Mesenchymal stem cell (in vitro differentiated cells and primary cell): Measurements from ENCODE around the gene EDEM1.

Experiments
- DNase-seq: peaks from one replicate; pipeline ENCODE4 v3.0.0-alpha.2; 2013
- H2AFZ ChIP-seq: one replicate; pipeline ENCODE4 v1.6.1; 2013; ENCODE audit warnings: low read depth, mild to moderate bottlenecking, control low read depth, inconsistent platforms, low read length, moderate library complexity
- H2AK5ac ChIP-seq: 2 replicates; pipeline ENCODE4 v1.6.1; 2013; ENCODE audit warnings: low read length, moderate library complexity, mild to moderate bottlenecking, inconsistent platforms; ENCODE audit not compliant: severe bottlenecking
- H2BK120ac ChIP-seq: one replicate; pipeline ENCODE4 v1.6.1; 2013; ENCODE audit warnings: low read depth, mild to moderate bottlenecking, inconsistent platforms, low read length, moderate library complexity
- H2BK12ac ChIP-seq, 2 experiments: one replicate each; pipeline ENCODE4 v1.6.1; 2013; ENCODE audit warnings: inconsistent platforms in 2 of 2, low read length in 2 of 2, mild to moderate bottlenecking in 2 of 2, moderate library complexity in 2 of 2, control low read depth in 1 of 2
- H2BK15ac ChIP-seq: one replicate; pipeline ENCODE4 v1.6.1; 2013; ENCODE audit warnings: mild to moderate bottlenecking, low read depth, inconsistent platforms; ENCODE audit not compliant: poor library complexity, severe bottlenecking
- H2BK5ac ChIP-seq: 2 replicates; pipeline ENCODE4 v1.6.1; 2013; ENCODE audit warnings: low read depth, mild to moderate bottlenecking, low read length, control low read depth, inconsistent platforms; ENCODE audit not compliant: poor library complexity, severe bottlenecking
- H3K14ac ChIP-seq, 2 experiments: one replicate each; pipeline ENCODE4 v1.6.1; 2013; ENCODE audit warnings: inconsistent platforms in 2 of 2, low read length in 2 of 2, control low read depth in 1 of 2, mild to moderate bottlenecking in 1 of 2, moderate library complexity in 1 of 2
- H3K18ac ChIP-seq, 2 experiments: one replicate each; pipeline ENCODE4 v1.6.1; 2013; ENCODE audit warnings: inconsistent platforms in 2 of 2, low read length in 2 of 2, control low read depth in 1 of 2, low read depth in 1 of 2, mild to moderate bottlenecking in 1 of 2
- H3K23ac ChIP-seq, 2 experiments: one replicate each; pipeline ENCODE4 v1.6.1; 2013; ENCODE audit warnings: inconsistent platforms in 2 of 2, low read length in 2 of 2, mild to moderate bottlenecking in 2 of 2, moderate library complexity in 2 of 2, control low read depth in 1 of 2
- H3K27ac ChIP-seq: 2 replicates; pipeline ENCODE4 v1.5.1; 2013; ENCODE audit warnings: mild to moderate bottlenecking, moderate library complexity, low read length, control low read depth, inconsistent platforms; ENCODE audit not compliant: poor library complexity, severe bottlenecking
- H3K27me3 ChIP-seq, 2 experiments: 2 replicates each; pipeline versions ENCODE4 v1.6.1 to v1.7.0; 2013; ENCODE audit warnings: low read length in 2 of 2, mild to moderate bottlenecking in 2 of 2, moderate library complexity in 2 of 2, control low read depth in 1 of 2, inconsistent platforms in 1 of 2; ENCODE audit not compliant: control insufficient read depth in 1 of 2, insufficient read depth in 1 of 2
- H3K36me3 ChIP-seq, 2 experiments: 2 replicates each; pipeline versions ENCODE4 v1.6.1 to v1.7.0; 2013; ENCODE audit warnings: low read length in 2 of 2, control low read depth in 1 of 2, inconsistent platforms in 1 of 2, low read depth in 1 of 2, mild to moderate bottlenecking in 1 of 2; ENCODE audit not compliant: insufficient read depth in 2 of 2, control insufficient read depth in 1 of 2
- H3K4ac ChIP-seq, 2 experiments: one replicate each; pipeline ENCODE4 v1.6.1; 2013; ENCODE audit warnings: inconsistent platforms in 2 of 2, low read length in 2 of 2, mild to moderate bottlenecking in 2 of 2, moderate library complexity in 2 of 2, control low read depth in 1 of 2, low read depth in 1 of 2
- H3K4me1 ChIP-seq: 2 replicates; pipeline ENCODE4 v1.6.1; 2013; ENCODE audit warnings: low read depth, low read length, control low read depth; ENCODE audit not compliant: control insufficient read depth, insufficient read depth
- H3K4me2 ChIP-seq: 2 replicates; pipeline ENCODE4 v1.6.1; 2013; ENCODE audit warnings: low read length, mild to moderate bottlenecking, inconsistent platforms; ENCODE audit not compliant: poor library complexity, severe bottlenecking
- H3K4me3 ChIP-seq, 2 experiments: 2 replicates each; pipeline versions ENCODE4 v1.5.1 to v1.7.0; 2013; ENCODE audit warnings: low read length in 2 of 2, mild to moderate bottlenecking in 2 of 2, control low read depth in 1 of 2, low read depth in 1 of 2; ENCODE audit not compliant: insufficient read depth in 1 of 2
- H3K79me1 ChIP-seq: replicated peaks from 2 replicates; pipeline ENCODE4 v1.6.1; 2013; ENCODE audit warnings: mild to moderate bottlenecking, control low read depth, low read length, inconsistent platforms; ENCODE audit not compliant: poor library complexity, severe bottlenecking
- H3K9ac ChIP-seq: 2 replicates; pipeline ENCODE4 v1.7.0; 2013; ENCODE audit warnings: mild to moderate bottlenecking, low read length, moderate library complexity
- H3K9me3 ChIP-seq: 2 replicates; pipeline ENCODE4 v1.7.0; 2013; ENCODE audit warnings: mild to moderate bottlenecking, low read length; ENCODE audit not compliant: control insufficient read depth
- H4K8ac ChIP-seq: one replicate; pipeline ENCODE4 v1.6.1; 2013; ENCODE audit warnings: inconsistent platforms, mild to moderate bottlenecking, low read length, moderate library complexity
- H4K91ac ChIP-seq: one replicate; pipeline ENCODE4 v1.6.1; 2013; ENCODE audit warnings: mild to moderate bottlenecking, low read length, inconsistent platforms
- WGBS: methylation state at CpG from one replicate; pipeline ENCODE4 v1.1.7; 2013; ENCODE audit warnings: mixed read lengths; 5-methylcytosine and 5-hydroxymethylcytosine counted together

The EDEM1 gene

DNA sequence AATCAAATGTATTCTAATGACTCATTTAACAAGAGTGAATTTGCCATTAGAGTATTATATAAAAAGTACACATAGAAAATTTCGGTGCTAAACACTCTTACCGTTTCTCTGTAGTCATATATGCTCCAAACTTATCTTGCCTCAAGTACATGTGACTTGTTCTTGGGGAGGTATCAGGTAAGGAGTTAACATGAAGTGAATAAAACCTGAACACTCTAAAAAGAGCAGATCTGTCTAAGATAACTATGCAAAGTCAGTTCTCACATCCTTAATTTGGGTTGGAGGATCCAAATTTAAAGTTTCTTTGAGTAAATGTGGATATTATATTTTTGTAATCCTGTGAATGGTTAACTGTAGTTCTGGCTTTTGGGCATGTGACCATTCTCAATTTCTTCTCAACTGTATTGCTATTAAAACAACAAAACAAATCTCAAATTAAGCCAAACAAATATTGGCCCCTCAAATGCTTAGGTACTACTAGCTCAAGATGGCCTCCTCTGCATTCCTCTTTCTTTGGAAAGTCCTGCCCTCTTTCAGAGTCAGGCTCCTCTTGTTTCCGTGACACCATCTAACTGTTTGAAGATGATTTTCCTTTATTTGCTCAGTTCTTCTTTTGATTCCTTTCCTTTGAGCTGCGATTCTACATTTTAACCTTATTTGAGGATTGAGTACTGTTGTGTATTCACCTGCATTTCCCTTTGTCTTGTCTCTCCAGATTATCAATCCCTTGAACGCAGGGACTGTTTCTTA is 4.2 kb downstream of the EDEM1 start:
- Histone ChIP-seq H3K4me3 (no peak overlapping the region), H3K4me2 (no peak overlapping the region), H3K14ac (no peak overlapping the region), H3K36me3 (peaks cover 0 to 3% of the 10 kb centered on the region in 2 experiments), H2AFZ (no peak overlapping the region), H2BK120ac (no peak overlapping the region), H3K9ac (no peak overlapping the region), H3K9me3 (no peaks in the 10 kb centered on the region), H3K27ac (no peak overlapping the region), H3K23ac (no peak overlapping the region), H2BK15ac (no peak overlapping the region), H2AK5ac (no peak overlapping the region), H4K91ac (no peak overlapping the region), H4K8ac (no peak overlapping the region), H3K4me1 (peaks cover 11% of the 10 kb centered on the region), H2BK12ac (no peak overlapping the region), H3K27me3 (no peaks in the 10 kb centered on the region), H2BK5ac (no peak overlapping the region), H3K79me1 (peaks cover 7% of the 10 kb centered on the region), H3K18ac (no peak overlapping the region), H3K4ac (no peak overlapping the region)
- no peak for DNase-seq
- 100% methylated on average over 2 of the region's 5 CpGs for WGBS

DNA sequence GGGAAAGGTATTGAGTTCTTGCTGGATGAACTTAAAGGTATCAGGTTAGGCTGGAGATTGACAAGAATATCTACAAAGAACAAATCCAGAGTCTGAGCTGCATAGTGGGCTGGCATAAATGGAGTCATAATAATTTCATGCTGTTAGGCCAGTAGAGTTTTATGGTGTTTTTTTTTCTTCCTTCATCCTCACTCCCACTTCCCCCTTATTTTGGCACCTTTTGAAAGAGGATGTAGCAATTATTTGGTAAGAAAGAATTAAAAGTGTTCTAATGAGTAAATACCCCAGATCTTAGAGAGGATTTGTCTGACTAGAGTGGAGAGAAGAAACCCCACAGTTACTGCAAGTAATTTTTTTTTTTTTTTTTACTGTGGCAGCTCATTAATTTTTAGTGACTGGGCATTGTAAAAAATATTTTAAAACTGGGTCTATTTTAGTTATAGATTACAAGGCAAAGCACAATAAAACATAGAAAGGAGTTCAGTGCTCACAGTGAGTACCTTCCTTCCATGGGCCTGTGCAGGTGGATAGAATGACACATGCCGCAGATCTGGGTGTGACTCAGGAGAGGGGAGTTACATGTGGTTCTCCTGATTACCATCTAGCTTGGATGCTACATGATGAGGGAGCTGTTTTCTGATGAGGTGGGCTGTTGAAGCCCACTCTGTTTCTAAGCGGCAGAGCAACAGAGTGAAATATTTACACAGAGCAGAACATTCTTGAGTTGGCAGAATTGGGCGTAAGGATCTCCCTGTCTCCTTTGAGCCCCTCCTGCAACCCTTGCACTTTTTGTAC is 5.3 kb downstream of the EDEM1 start:
- Histone ChIP-seq H4K8ac (no peak overlapping the region), H3K4me2 (no peak overlapping the region), H2BK12ac (peak overlapping the region in 1 of 2 experiments; percentile 15), H3K36me3 (peaks cover 0 to 3% of the 10 kb centered on the region in 2 experiments), H3K79me1 (peaks cover 7% of the 10 kb centered on the region), H2BK5ac (no peak overlapping the region), H3K4me1 (peaks cover 12% of the 10 kb centered on the region), H2BK120ac (no peak overlapping the region), H3K4me3 (no peak overlapping the region), H3K27ac (no peak overlapping the region), H2AK5ac (peak overlapping the region; percentile 92), H3K4ac (no peak overlapping the region), H3K27me3 (no peaks in the 10 kb centered on the region), H2AFZ (no peak overlapping the region), H4K91ac (no peak overlapping the region), H2BK15ac (no peak overlapping the region), H3K9me3 (no peaks in the 10 kb centered on the region), H3K14ac (no peak overlapping the region), H3K18ac (peak overlapping the region in 1 of 2 experiments; percentile 46), H3K9ac (no peak overlapping the region), H3K23ac (peak overlapping the region in 1 of 2 experiments; percentile 23)
- DNase-seq = no peak
- WGBS = 100% methylated on average over 3 of the region's 3 CpGs

DNA sequence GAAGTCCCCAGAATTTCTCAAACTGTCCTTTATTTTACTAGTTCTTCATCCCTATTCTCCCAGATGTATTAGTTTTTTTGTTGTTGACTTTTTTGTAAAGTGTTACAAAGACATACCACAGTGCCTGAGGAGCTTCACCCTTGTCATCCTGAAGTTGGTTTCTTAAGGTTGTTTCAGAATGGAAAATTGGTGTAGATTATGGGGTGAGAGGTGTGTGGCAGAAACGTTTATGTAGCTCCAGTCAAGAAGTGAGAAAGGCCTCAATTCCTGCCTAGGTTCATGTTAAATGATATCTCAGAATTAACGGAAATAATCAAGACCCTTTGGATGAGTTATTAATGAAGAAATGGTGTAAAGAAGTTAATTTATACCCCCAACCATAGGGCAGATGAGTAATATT is 6.8 kb downstream of the EDEM1 start:
- Histone ChIP-seq H3K79me1 (peaks cover 6% of the 10 kb centered on the region), H2BK5ac (no peak overlapping the region), H3K9ac (peak overlapping the region; percentile 50), H2BK120ac (no peak overlapping the region), H3K4me2 (no peak overlapping the region), H3K18ac (peak overlapping the region in 1 of 2 experiments; percentile 41), H3K27ac (peak overlapping the region; percentile 88), H2AFZ (no peak overlapping the region), H3K23ac (no peak overlapping the region), H3K27me3 (no peaks in the 10 kb centered on the region), H3K36me3 (peaks cover 0 to 5% of the 10 kb centered on the region in 2 experiments), H4K91ac (no peak overlapping the region), H2AK5ac (peak overlapping the region; percentile 90), H3K4me3 (no peak overlapping the region), H3K4me1 (peaks cover 8% of the 10 kb centered on the region), H3K9me3 (no peaks in the 10 kb centered on the region), H3K14ac (no peak overlapping the region), H2BK12ac (no peak overlapping the region), H3K4ac (no peak overlapping the region), H4K8ac (no peak overlapping the region), H2BK15ac (no peak overlapping the region)
- 33% methylated on average over 1 of the region's 2 CpGs for WGBS
- DNase-seq = peak; percentile 32

GRCh38 chr3:5194801-5195509 is 7.4 kb downstream of the EDEM1 start:
- Histone ChIP-seq H3K4me1 (peaks cover 7% of the 10 kb centered on the region), H3K4ac (no peak overlapping the region), H2BK120ac (no peak overlapping the region), H2BK5ac (no peak overlapping the region), H3K79me1 (peaks cover 9% of the 10 kb centered on the region), H2BK15ac (no peak overlapping the region), H4K8ac (no peak overlapping the region), H4K91ac (no peak overlapping the region), H3K14ac (no peak overlapping the region), H2AK5ac (no peak overlapping the region), H3K36me3 (peaks cover 3 to 11% of the 10 kb centered on the region in 2 experiments), H3K18ac (no peak overlapping the region), H3K27me3 (no peaks in the 10 kb centered on the region), H2AFZ (no peak overlapping the region), H3K9ac (peak overlapping the region; percentile 50), H3K23ac (no peak overlapping the region), H3K4me2 (no peak overlapping the region), H3K27ac (peak overlapping the region; percentile 39), H3K4me3 (no peak overlapping the region), H2BK12ac (no peak overlapping the region), H3K9me3 (no peaks in the 10 kb centered on the region)
- WGBS = 0% methylated on average over 1 of the region's 2 CpGs
- DNase-seq = peak; percentile 94
